GM12878 (cell line): ENCODE measurements around the gene PTPRD. TPM values are rescaled to one million over a fixed set of nuclear protein-coding genes. Genes with fewer than 3 reads are reported as not detected.

Source experiments
- ATAC-seq: fragments of 200-7000 bp; cut with Tn5 transposase; 3 replicates; pipeline ENCODE4 v1.9.1; 2020; ENCODE audit warnings: mild to moderate bottlenecking, moderate library complexity
- BruUV-seq: library from RNA; stranded (reverse); fragments of 400-500 nt; replicated peaks from 2 replicates; lab custom pipeline; 2021; lab: Mats Ljungman, UMichigan
- CTCF ChIA-PET: fragments of 300-600 bp; sonication (Branson Sonifier 250); formaldehyde crosslinking; extraction: SDS; loops from one replicate; lab custom pipeline; 2021; ENCODE audit warnings: inconsistent platforms; lab: Yijun Ruan, JAX
- POLR2A ChIA-PET: fragments of 350-600 bp; formaldehyde crosslinking; extraction: SDS; loops from one replicate; lab custom pipeline; 2021; ENCODE audit warnings: inconsistent platforms; lab: Charles Lee
- RAD21 ChIA-PET: fragments of 300-600 bp; sonication (Branson Sonifier 250); formaldehyde crosslinking; loops from one replicate; lab custom pipeline; 2023; ENCODE audit warnings: antibody characterized with exemption; ENCODE audit not compliant: unreplicated experiment; lab: Charles Lee
- SMC1A ChIA-PET: fragments of 300-600 bp; sonication (Branson Sonifier 250); formaldehyde crosslinking; loops from one replicate; lab custom pipeline; 2023; ENCODE audit not compliant: unreplicated experiment, uncharacterized antibody; lab: Charles Lee
- DNase-seq: peaks from one replicate; pipeline ENCODE4 v3.0.0-alpha.2; 2011; ENCODE audit warnings: low read depth, low spot score
- FAIRE-seq: peaks from 3 replicates; lab custom pipeline; 2011; peaks lifted over from hg19 to GRCh38; lab: Jason Lieb, UNC
- H2AFZ ChIP-seq: 2 replicates; pipeline ENCODE4 v1.6.0; 2011; ENCODE audit warnings: low read depth, low read length, control low read depth; ENCODE audit not compliant: control insufficient read depth
- H3K27ac ChIP-seq: 2 replicates; pipeline ENCODE4 v1.5.1; 2011; ENCODE audit warnings: control low read depth; ENCODE audit not compliant: control insufficient read depth, insufficient read depth
- H3K27me3 ChIP-seq, 2 experiments: replicated peaks in 1 of 2; 2 replicates each; pipeline versions ENCODE4 v1.6.0 to v1.6.1; 2011; ENCODE audit warnings: low read length in 1 of 2; ENCODE audit not compliant: control insufficient read depth in 2 of 2, insufficient read depth in 2 of 2
- H3K36me3 ChIP-seq, 2 experiments: 2 replicates each; pipeline ENCODE4 v1.5.1; 2011; ENCODE audit warnings: low read length in 1 of 2; ENCODE audit not compliant: control insufficient read depth in 2 of 2, insufficient read depth in 2 of 2
- H3K4me1 ChIP-seq: 2 replicates; pipeline ENCODE4 v1.6.1; 2011; ENCODE audit warnings: mild to moderate bottlenecking, low read length, moderate library complexity, mixed read lengths; ENCODE audit not compliant: control insufficient read depth, insufficient read depth
- H3K4me2 ChIP-seq: 2 replicates; pipeline ENCODE4 v1.6.0; 2011; ENCODE audit warnings: control low read depth; ENCODE audit not compliant: control insufficient read depth, insufficient read depth
- H3K4me3 ChIP-seq: fragments of 200-600 bp; sonication (generic); 2 replicates; pipeline ENCODE4 v1.5.1; 2016
- H3K79me2 ChIP-seq: 2 replicates; pipeline ENCODE4 v1.6.0; 2011; ENCODE audit warnings: low read length; ENCODE audit not compliant: control insufficient read depth, insufficient read depth
- H3K9ac ChIP-seq: 2 replicates; pipeline ENCODE4 v1.8.0; 2011; ENCODE audit warnings: low read length, control low read depth, mixed read lengths; ENCODE audit not compliant: control insufficient read depth, insufficient read depth
- H3K9me3 ChIP-seq: replicated peaks from 3 replicates; pipeline ENCODE4 v1.5.1; 2011; ENCODE audit warnings: mild to moderate bottlenecking, low read length; ENCODE audit not compliant: control insufficient read depth, insufficient read depth
- H4K20me1 ChIP-seq: 2 replicates; pipeline ENCODE4 v1.6.0; 2011; ENCODE audit not compliant: control insufficient read depth, insufficient read depth
- BHLHE40 ChIP-seq, 2 experiments: fragments of 450-650 bp in 1 of 2; IDR thresholded peaks; 2 replicates each; pipeline ENCODE4 v1.6.1; 2011 to 2017; ENCODE audit warnings: low read depth in 2 of 2, borderline replicate concordance in 1 of 2, improper control_type of control experiment in 1 of 2, low read length in 1 of 2, mild to moderate bottlenecking in 1 of 2
- CBX3 ChIP-seq: fragments of 200-600 bp; sonication (generic); IDR thresholded peaks from 2 replicates; pipeline ENCODE4 v1.6.1; 2016; ENCODE audit warnings: low read depth, borderline replicate concordance
- ESRRA ChIP-seq: IDR thresholded peaks from 2 replicates; pipeline ENCODE4 v1.6.1; 2012; ENCODE audit warnings: mild to moderate bottlenecking, low read length, improper control_type of control experiment
- HCFC1 ChIP-seq: fragments of 150-350 bp; IDR thresholded peaks from 2 replicates; pipeline ENCODE4 v1.6.1; 2014; ENCODE audit warnings: low read length
- MEF2A ChIP-seq: IDR thresholded peaks from 2 replicates; pipeline ENCODE4 v1.6.1; 2011; ENCODE audit warnings: low read depth, mild to moderate bottlenecking, low read length, moderate library complexity; ENCODE audit not compliant: insufficient read depth
- MEF2B ChIP-seq: fragments of 450-650 bp; IDR thresholded peaks from 2 replicates; pipeline ENCODE4 v1.6.1; 2018; ENCODE audit warnings: mild to moderate bottlenecking, moderate library complexity; ENCODE audit not compliant: partially characterized antibody, poor library complexity, severe bottlenecking
- NR2C2 ChIP-seq: IDR thresholded peaks from 2 replicates; pipeline ENCODE4 v1.6.1; 2011; ENCODE audit warnings: borderline replicate concordance, low read depth; ENCODE audit not compliant: control insufficient read depth, insufficient read length
- PML ChIP-seq: IDR thresholded peaks from 2 replicates; pipeline ENCODE4 v1.6.1; 2012; ENCODE audit warnings: low read length, inconsistent platforms
- RCOR1 ChIP-seq: conservative IDR thresholded peaks from 2 replicates; pipeline ENCODE4 v1.6.1; 2012; ENCODE audit warnings: low read depth, low read length, improper control_type of control experiment
- RUNX3 ChIP-seq: IDR thresholded peaks from 2 replicates; pipeline ENCODE4 v1.6.1; 2012; ENCODE audit warnings: low read length, inconsistent platforms
- SREBF1 ChIP-seq: IDR thresholded peaks from 2 replicates; pipeline ENCODE4 v1.6.1; 2012; ENCODE audit warnings: mild to moderate bottlenecking, low read length
- SREBF2 ChIP-seq: IDR thresholded peaks from 2 replicates; pipeline ENCODE4 v1.6.1; 2012; ENCODE audit warnings: mild to moderate bottlenecking, low read length
- ZNF207 ChIP-seq: fragments of 450-650 bp; IDR thresholded peaks from 2 replicates; pipeline ENCODE4 v1.6.1; 2014; ENCODE audit warnings: antibody characterized with exemption, mild to moderate bottlenecking, borderline replicate concordance
- WGBS: methylation state at CpG from one replicate; pipeline ENCODE4 v1.1.6; 2016; ENCODE audit warnings: low lambda C conversion rate; ENCODE audit not compliant: insufficient replicate concordance, insufficient coverage; ENCODE audit errors: missing lambda C conversion rate; 5-methylcytosine and 5-hydroxymethylcytosine counted together
- in situ Hi-C: fragments of 300-500 bp; cut with MboI; formaldehyde crosslinking; loops from 9 replicates; pipeline ENCODE4 v1.14.3; 2018; ENCODE audit warnings: mixed read lengths
- intact Hi-C: fragments of 100-400 bp; cut with micrococcal nuclease; formaldehyde crosslinking; loops from one replicate; pipeline ENCODE4 v1.14.2; 2022; ENCODE audit not compliant: unreplicated experiment
- polyA plus RNA-seq, 11 experiments: library from polyadenylated mRNA; depleted of rRNA in 4 of 11; unstranded in 6 of 11; stranded (reverse) in 5 of 11; fragments of >200 nt; fragmentation: Nextera tagmentation in 4 of 11; fragmentation: Illumina TruSeq in 1 of 11; extraction: Ambion mirVana in 4 of 11; extraction: Trizol in 1 of 11; gene quantifications; 1 replicate in 1 of 11; 2 replicates in 10 of 11; pipeline versions ENCODE4 v1.2.1 to v1.2.3, GENCODE V29; 2011 to 2016; ENCODE audit warnings: inconsistent platforms in 2 of 11, missing spikeins in 2 of 11, low read depth in 1 of 11
- total RNA-seq, 4 experiments: library from RNA; depleted of rRNA in 3 of 4; stranded (reverse); fragments of >200 nt in 3 of 4; fragmentation: Illumina TruSeq in 1 of 4; extraction: Trizol in 1 of 4; gene quantifications; 2 replicates each; pipeline versions ENCODE4 v1.2.1 to v1.2.3, GENCODE V29; 2013 to 2021
- TF ChIP-seq, protein P1 (sequence below): fragments of 450-650 bp; IDR thresholded peaks from 2 replicates; pipeline ENCODE4 v1.6.1; 2016; ENCODE audit warnings: mild to moderate bottlenecking

Gene PTPRD
- total and polyA plus RNA-seq, 10 of the 15 experiments (the other 5 are each of a cell fraction or from before 2014, with no cell fraction given), result under 0.01 to 0.05 (median 0.01) TPM; not detected in 7

DNA sequence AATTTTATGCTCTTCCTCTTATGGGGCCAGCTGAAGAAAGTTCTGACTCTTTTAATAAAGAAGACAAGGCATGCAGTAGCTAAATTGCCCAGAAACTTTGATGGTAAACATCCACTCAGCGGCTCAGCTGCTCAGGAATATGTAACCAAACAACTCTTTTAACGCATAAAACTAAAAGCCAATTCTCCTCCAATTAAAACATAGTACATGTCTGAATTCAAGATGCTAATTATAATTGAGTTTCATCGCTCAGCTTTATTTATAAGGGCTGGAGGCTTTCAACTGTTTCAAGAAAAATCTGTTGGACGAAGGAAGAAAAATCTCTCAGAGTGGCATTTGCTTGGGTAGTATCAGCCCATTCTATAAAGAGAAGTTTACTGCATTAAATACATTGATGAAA, 359.5 kb downstream of the PTPRD start:
- BruUV-seq, result no TSS peak
- ATAC-seq, result no peak

DNA sequence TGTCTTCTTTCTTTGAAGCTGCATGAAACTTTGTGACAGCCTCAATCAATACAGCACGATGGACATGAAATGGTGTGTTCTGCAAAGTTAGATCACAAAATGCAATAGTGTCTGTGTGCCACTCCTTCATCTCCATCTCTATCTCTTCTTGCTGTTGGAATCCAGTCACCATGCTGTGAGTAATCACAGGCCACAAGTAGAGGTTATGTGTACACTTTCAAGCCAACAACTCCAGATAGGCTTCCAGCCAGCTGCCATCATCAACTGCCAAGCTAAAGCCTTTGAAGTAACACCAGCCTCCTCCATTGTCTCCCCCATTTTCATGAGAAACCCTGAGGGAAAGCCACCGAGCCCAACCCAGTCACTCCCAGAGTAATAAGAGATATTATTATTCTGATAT, 360.6 kb downstream of the PTPRD start:
- H3K36me3 ChIP-seq, result no peaks in the 10 kb centered on the region
- POLR2A ChIA-PET, result no interaction called here
- CTCF ChIA-PET, result no interaction called here
- intact Hi-C loops (loop anchor here (10.0 kb wide), 1 partner anchor 63 kb away; no protein-coding TSS in a partner anchor), in situ Hi-C loops (no loop called here)
- ATAC-seq, result no peak
- no peak overlapping the region for H2AFZ ChIP-seq
- no peaks in the 10 kb centered on the region for H3K79me2 ChIP-seq
- no peak for FAIRE-seq
- no peak for DNase-seq
- H3K4me2 ChIP-seq, result no peak overlapping the region
- H3K9ac ChIP-seq, result no peak overlapping the region
- BruUV-seq, result no TSS peak
- no peaks in the 10 kb centered on the region for H3K27me3 ChIP-seq
- SMC1A ChIA-PET, result no interaction called here
- no peak overlapping the region for H3K4me3 ChIP-seq
- RAD21 ChIA-PET, result no interaction called here
- 43% methylated on average over 2 of the region's 2 CpGs for WGBS
- H3K9me3 ChIP-seq, result no peaks in the 10 kb centered on the region
- no peak overlapping the region for H3K27ac ChIP-seq
- H4K20me1 ChIP-seq, result no peaks in the 10 kb centered on the region
- H3K4me1 ChIP-seq, result no peaks in the 10 kb centered on the region
- TF ChIP-seq SREBF2, result no peak
- no peak for TF ChIP-seq ESRRA
- TF ChIP-seq HCFC1, result no peak
- TF ChIP-seq NR2C2, result no peak
- TF ChIP-seq BHLHE40 (IDR thresholded peaks at IDR 0.05; ENCODE audit: borderline replicate concordance in 1 of 2, low read depth in 2 of 2, low read length in 1 of 2), result no peak
- TF ChIP-seq SREBF1, result no peak
- no peak for TF ChIP-seq ZNF207
- no peak for TF ChIP-seq RCOR1
- no peak for TF ChIP-seq MEF2B
- no peak for TF ChIP-seq CBX3
- no peak for TF ChIP-seq PML

More for the DNA sequence above, 359.5 kb downstream of the PTPRD start:
- H3K4me1 ChIP-seq, result no peaks in the 10 kb centered on the region
- DNase-seq, result no peak
- ChIA-PET RAD21 (no interaction called here), SMC1A (no interaction called here), POLR2A (no interaction called here), CTCF (no interaction called here)
- no peak overlapping the region for H2AFZ ChIP-seq
- H3K79me2 ChIP-seq, result no peaks in the 10 kb centered on the region
- FAIRE-seq, result no peak
- no peak overlapping the region for H3K27ac ChIP-seq
- H3K4me2 ChIP-seq, result no peak overlapping the region
- H3K9ac ChIP-seq, result no peak overlapping the region
- 23% methylated on average over 4 of the region's 4 CpGs for WGBS
- H3K4me3 ChIP-seq, result no peak overlapping the region
- no peaks in the 10 kb centered on the region for H3K27me3 ChIP-seq
- no peaks in the 10 kb centered on the region for H3K9me3 ChIP-seq
- intact Hi-C loops, result loop anchor here (10.0 kb wide), 1 partner anchor 61 kb away; no protein-coding TSS in a partner anchor
- H4K20me1 ChIP-seq, result no peaks in the 10 kb centered on the region
- no peak for TF ChIP-seq RUNX3
- TF ChIP-seq, protein P1, sequence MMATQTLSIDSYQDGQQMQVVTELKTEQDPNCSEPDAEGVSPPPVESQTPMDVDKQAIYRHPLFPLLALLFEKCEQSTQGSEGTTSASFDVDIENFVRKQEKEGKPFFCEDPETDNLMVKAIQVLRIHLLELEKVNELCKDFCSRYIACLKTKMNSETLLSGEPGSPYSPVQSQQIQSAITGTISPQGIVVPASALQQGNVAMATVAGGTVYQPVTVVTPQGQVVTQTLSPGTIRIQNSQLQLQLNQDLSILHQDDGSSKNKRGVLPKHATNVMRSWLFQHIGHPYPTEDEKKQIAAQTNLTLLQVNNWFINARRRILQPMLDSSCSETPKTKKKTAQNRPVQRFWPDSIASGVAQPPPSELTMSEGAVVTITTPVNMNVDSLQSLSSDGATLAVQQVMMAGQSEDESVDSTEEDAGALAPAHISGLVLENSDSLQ, result no peak
- TF ChIP-seq MEF2A, result no peak
- no peaks in the 10 kb centered on the region for H3K36me3 ChIP-seq
- in situ Hi-C loops, result no loop called here
